Thymus (tissue), 11 donors: ENCODE results near the gene REPS1. TPM values are rescaled to one million over a fixed set of nuclear protein-coding genes. Genes with fewer than 3 reads are reported as not detected.

Source experiments
- DNase-seq, 9 donors: peaks; one replicate each; pipeline ENCODE4 v3.0.0-alpha.2; 2013; ENCODE audit warnings: low spot score in 9 of 9, low read depth in 6 of 9, missing footprints in 1 of 9
- H3K27ac ChIP-seq, 2 donors: one replicate each; pipeline ENCODE4 v1.5.1; 2013; ENCODE audit warnings: control low read depth in 1 of 2, low read depth in 1 of 2, low read length in 1 of 2, mild to moderate bottlenecking in 1 of 2, moderate library complexity in 1 of 2
- H3K27me3 ChIP-seq, 2 donors: one replicate each; pipeline ENCODE4 v1.5.1; 2013; ENCODE audit warnings: low read length in 1 of 2; ENCODE audit not compliant: control insufficient read depth in 2 of 2, insufficient read depth in 1 of 2
- H3K36me3 ChIP-seq, 2 donors: one replicate each; pipeline ENCODE4 v1.5.1; 2013; ENCODE audit warnings: low read length in 1 of 2, mild to moderate bottlenecking in 1 of 2, moderate library complexity in 1 of 2; ENCODE audit not compliant: control insufficient read depth in 2 of 2, insufficient read depth in 2 of 2
- H3K4me1 ChIP-seq, 2 donors: one replicate each; pipeline ENCODE4 v1.5.1; 2013; ENCODE audit warnings: low read length in 2 of 2; ENCODE audit not compliant: control insufficient read depth in 2 of 2, insufficient read depth in 2 of 2
- H3K4me3 ChIP-seq, 2 donors: one replicate each; pipeline ENCODE4 v1.5.1; 2013; ENCODE audit warnings: low read length in 2 of 2, control low read depth in 1 of 2, mild to moderate bottlenecking in 1 of 2
- H3K9me3 ChIP-seq, 2 donors: one replicate each; pipeline ENCODE4 v1.5.1; 2013; ENCODE audit warnings: low read length in 1 of 2, mild to moderate bottlenecking in 1 of 2; ENCODE audit not compliant: control insufficient read depth in 2 of 2, insufficient read depth in 1 of 2
- WGBS: extraction: QIAGEN DNeasy Blood & Tissue Kit; methylation state at CpG from one replicate; pipeline ENCODE4 v1.1.7; 2013; 5-methylcytosine and 5-hydroxymethylcytosine counted together
- polyA plus RNA-seq: library from polyadenylated mRNA; stranded (reverse); fragments of 200-250 nt; gene quantifications from one replicate; pipeline ENCODE4 v1.2.3, GENCODE V29; 2013
- total RNA-seq: library from RNA; stranded (reverse); fragments of 120-200 nt; gene quantifications from one replicate; pipeline ENCODE4 v1.2.4, GENCODE V29; 2013
- donor health status: healthy.

The REPS1 gene
- total and polyA plus RNA-seq, 2 donors: 37.8 to 66.5 TPM

GRCh38 chr6:138909975-138910374 lies 78.1 kb downstream of the REPS1 start:
- no peaks in the 10 kb centered on the region for H3K9me3 ChIP-seq
- DNase-seq: no peak
- 98% methylated on average over 1 of the region's 1 CpG for WGBS
- H3K27me3 ChIP-seq: no peaks in the 10 kb centered on the region
- no peak overlapping the region for H3K27ac ChIP-seq
- H3K4me3 ChIP-seq: no peak overlapping the region
- no peaks in the 10 kb centered on the region for H3K4me1 ChIP-seq
- H3K36me3 ChIP-seq: peaks cover 42 to 75% of the 10 kb centered on the region in 2 donors

- DNase-seq: no peak
- H3K4me1 ChIP-seq: no peaks in the 10 kb centered on the region
- H3K27me3 ChIP-seq: no peaks in the 10 kb centered on the region
- H3K36me3 ChIP-seq: peaks cover 39 to 76% of the 10 kb centered on the region in 2 donors
- no peak overlapping the region for H3K27ac ChIP-seq
- WGBS: 96% methylated on average over 4 of the region's 4 CpGs
- H3K9me3 ChIP-seq: no peaks in the 10 kb centered on the region
- H3K4me3 ChIP-seq: no peak overlapping the region
These were observed 78.5 kb downstream of the REPS1 start for GRCh38 chr6:138909511-138909910.

GRCh38 chr6:138907167-138907566 lies 80.9 kb downstream of the REPS1 start:
- WGBS: 93% methylated on average over 7 of the region's 7 CpGs
- H3K36me3 ChIP-seq: peaks cover 29 to 65% of the 10 kb centered on the region in 2 donors
- H3K27me3 ChIP-seq: no peaks in the 10 kb centered on the region
- no peak overlapping the region for H3K4me3 ChIP-seq
- no peaks in the 10 kb centered on the region for H3K4me1 ChIP-seq
- DNase-seq: no peak
- H3K27ac ChIP-seq: no peak overlapping the region
- H3K9me3 ChIP-seq: no peaks in the 10 kb centered on the region

- Histone ChIP-seq H3K4me3 (no peak overlapping the region), H3K9me3 (peaks cover 0 to 3% of the 10 kb centered on the region in 2 donors), H3K4me1 (no peaks in the 10 kb centered on the region), H3K36me3 (peaks cover 8 to 18% of the 10 kb centered on the region in 2 donors), H3K27ac (no peak overlapping the region), H3K27me3 (no peaks in the 10 kb centered on the region)
- no peak for DNase-seq
These were observed 91.0 kb downstream of the REPS1 start for GRCh38 chr6:138897031-138897430.

- no peak for DNase-seq
- Histone ChIP-seq H3K4me1 (no peaks in the 10 kb centered on the region), H3K27me3 (no peaks in the 10 kb centered on the region), H3K4me3 (no peak overlapping the region), H3K27ac (no peak overlapping the region), H3K36me3 (peaks cover 5 to 14% of the 10 kb centered on the region in 2 donors), H3K9me3 (peaks cover 0 to 3% of the 10 kb centered on the region in 2 donors)
- WGBS: 97% methylated on average over 8 of the region's 8 CpGs
These were observed 91.8 kb downstream of the REPS1 start for GRCh38 chr6:138896104-138896756.

GRCh38 chr6:138891255-138891986 lies 96.6 kb downstream of the REPS1 start:
- no peak overlapping the region for H3K4me3 ChIP-seq
- 97% methylated on average over 3 of the region's 3 CpGs for WGBS
- H3K27ac ChIP-seq: no peak overlapping the region
- no peak for DNase-seq
- H3K9me3 ChIP-seq: no peaks in the 10 kb centered on the region
- peaks cover 3 to 4% of the 10 kb centered on the region in 2 donors for H3K36me3 ChIP-seq
- H3K4me1 ChIP-seq: no peaks in the 10 kb centered on the region
- H3K27me3 ChIP-seq: no peaks in the 10 kb centered on the region

- H3K27me3 ChIP-seq: no peaks in the 10 kb centered on the region
- DNase-seq: no peak
- no peak overlapping the region for H3K27ac ChIP-seq
- no peak overlapping the region for H3K4me3 ChIP-seq
- H3K36me3 ChIP-seq: no peaks in the 10 kb centered on the region
- 95% methylated on average over 13 of the region's 13 CpGs for WGBS
- H3K9me3 ChIP-seq: no peaks in the 10 kb centered on the region
- H3K4me1 ChIP-seq: no peaks in the 10 kb centered on the region
These were observed 102.8 kb downstream of the REPS1 start for GRCh38 chr6:138885156-138885819.

- Histone ChIP-seq H3K27me3 (no peaks in the 10 kb centered on the region), H3K36me3 (no peaks in the 10 kb centered on the region), H3K27ac (no peak overlapping the region), H3K4me1 (no peaks in the 10 kb centered on the region), H3K4me3 (no peak overlapping the region), H3K9me3 (no peaks in the 10 kb centered on the region)
- DNase-seq: no peak
- 96% methylated on average over 7 of the region's 7 CpGs for WGBS
These were observed 105.6 kb downstream of the REPS1 start for GRCh38 chr6:138882369-138883017.

GRCh38 chr6:138873191-138873590 lies 114.9 kb downstream of the REPS1 start:
- Histone ChIP-seq H3K27ac (no peak overlapping the region), H3K9me3 (no peaks in the 10 kb centered on the region)
- WGBS: 94% methylated on average over 8 of the region's 8 CpGs

More at GRCh38 chr6:138873191-138873590, 114.9 kb downstream of the REPS1 start:
- DNase-seq: no peak
- Histone ChIP-seq H3K4me3 (no peak overlapping the region), H3K4me1 (no peaks in the 10 kb centered on the region), H3K27me3 (no peaks in the 10 kb centered on the region), H3K36me3 (no peaks in the 10 kb centered on the region)
